DND-41 (cell line): ENCODE data around the gene CDK17.

ENCODE experiments used
- CTCF ChIP-seq: IDR thresholded peaks from 2 replicates; pipeline ENCODE4 v1.5.1; 2012; ENCODE audit warnings: borderline replicate concordance, low read length, moderate library complexity, mild to moderate bottlenecking; ENCODE audit not compliant: poor library complexity, severe bottlenecking; ENCODE audit errors: extremely low read depth
- EZH2 ChIP-seq: IDR thresholded peaks from 3 replicates; pipeline ENCODE4 v1.6.1; 2012; ENCODE audit warnings: borderline replicate concordance, low read depth, mild to moderate bottlenecking, moderate library complexity, low read length, inconsistent platforms; ENCODE audit not compliant: severe bottlenecking

GRCh38 chr12:96442906-96443305 lies 42.7 kb upstream of the CDK17 start:
- TF ChIP-seq EZH2 = no peak
- no peak for TF ChIP-seq CTCF
